Heart right ventricle (tissue), 16 donors: ENCODE data around the gene TSHR. TPM values are rescaled to one million over a fixed set of nuclear protein-coding genes. Genes with fewer than 3 reads are reported as not detected.

Experiments used
- ATAC-seq, 8 donors: fragments of 200-7000 bp; cut with Tn5 transposase; one replicate each; pipeline ENCODE4 v1.9.1; 2020; ENCODE audit warnings: mild to moderate bottlenecking in 8 of 8, moderate library complexity in 8 of 8, moderate number of reproducible peaks in 1 of 8
- DNase-seq, 2 donors: peaks; one replicate each; pipeline ENCODE4 v3.0.0-alpha.2; 2020
- H3K27ac ChIP-seq, 10 donors: fragments of 200-600 bp; sonication (generic) in 2 of 10; one replicate each; pipeline versions ENCODE4 v1.5.0 to v1.8.0; 2020 to 2022; ENCODE audit warnings: mild to moderate bottlenecking in 3 of 10
- H3K27me3 ChIP-seq, 7 donors: fragments of 200-600 bp; one replicate each; pipeline ENCODE4 v1.8.0; 2021 to 2022; ENCODE audit warnings: mild to moderate bottlenecking in 2 of 7
- H3K36me3 ChIP-seq, 9 donors: fragments of 200-600 bp; sonication (generic) in 1 of 9; one replicate each; pipeline versions ENCODE4 v1.5.0 to v1.8.0; 2020 to 2022; ENCODE audit warnings: mild to moderate bottlenecking in 2 of 9
- H3K4me1 ChIP-seq, 9 donors: fragments of 200-600 bp; sonication (generic) in 1 of 9; one replicate each; pipeline versions ENCODE4 v1.5.0 to v1.8.0; 2020 to 2022; ENCODE audit warnings: mild to moderate bottlenecking in 4 of 9
- H3K4me3 ChIP-seq, 10 donors: fragments of 200-600 bp; sonication (generic) in 2 of 10; one replicate each; pipeline versions ENCODE4 v1.5.0 to v1.8.0; 2020 to 2022; ENCODE audit warnings: mild to moderate bottlenecking in 7 of 10, moderate library complexity in 2 of 10
- H3K9me3 ChIP-seq, 11 donors: fragments of 200-600 bp in 10 of 11; sonication (generic) in 2 of 11; one replicate each; pipeline versions ENCODE4 v1.5.0 to v1.8.0; 2013 to 2022; ENCODE audit warnings: mild to moderate bottlenecking in 2 of 11, control low read depth in 1 of 11, moderate library complexity in 1 of 11
- CTCF ChIP-seq, 9 donors: fragments of 200-600 bp; sonication (generic) in 2 of 9; IDR thresholded peaks; one replicate each; pipeline versions ENCODE4 v1.5.0 to v1.8.0; 2021 to 2022; ENCODE audit warnings: antibody characterized with exemption in 9 of 9, mild to moderate bottlenecking in 5 of 9, moderate library complexity in 1 of 9
- WGBS, 2 donors: extraction: QIAGEN DNeasy Blood & Tissue Kit; methylation state at CpG; one replicate each; pipeline ENCODE4 v1.1.7; 2013; ENCODE audit warnings: inconsistent platforms in 1 of 2; 5-methylcytosine and 5-hydroxymethylcytosine counted together
- intact Hi-C, 10 donors: fragments of 100-400 bp; cut with DNase I; formaldehyde crosslinking; loops; one replicate each; pipeline versions ENCODE4 v1.11.1 to v1.14.2; 2022
- polyA plus RNA-seq, 2 donors: library from polyadenylated mRNA; stranded (reverse); fragments of 200-250 nt; gene quantifications; one replicate each; pipeline ENCODE4 v1.2.3, GENCODE V29; 2013
- total RNA-seq, 10 donors: library from RNA; stranded (reverse); fragmentation: NEBNext Ultra II Directional in 3 of 10; extraction: Animal tissue kit (Norgen Biotek cat#: 25700) in 3 of 10; gene quantifications; one replicate each; pipeline versions ENCODE4 v1.2.1 to v1.2.4, GENCODE V29; 2021 to 2023
- donor health status: Arrhythmogenic right ventricular cardiomyopathy.
- donor health status: ischemic (EF 13 %, LVEDD 7.1; RV severe dilation, severe dysfunction).
- donor health status: healthy with polysubstance abuse.
- donor health status: DM: no; HTN: yes; CAD: no.
- donor health status: DM: no; HTN: no; CAD: no.
- donor health status: ischemic (EF 25% LVEDD 6.9; RV normal size, moderate dysfunction).
- donor health status: ischemic (EF 25% LVEDD 5.7; RV mildly dilated, moderate dysfunction).
- donor health status: healthy.
- donor health status: DM: yes; HTN: yes; CAD: no.
- donor health status: Ischemic cardiomyopathy.
- donor health status: ischemic (EF 35%, LVEDD 5.7; RV mildly dilated, moderate dysfunction).
- donor health status: nonischemic (EF 11% LVEDD 7.7; RV severe dilation, severe dysfunction).
- donor health status: DM: yes; HTN: yes; CAD: no.
- donor health status: PGD.
- donor health status: ischemic (EF 29% LVEDD 5.4; RV normal size, mild dysfunction).
- donor health status: nonischemic (EF 23%, LVEDD 6.1; RV moderate dilation, normal function).

TSHR gene
- total and polyA plus RNA-seq, 12 donors: 0.04 TPM; not detected in 11

GRCh38 chr14:81095539-81095938 is 140.1 kb downstream of the TSHR start:
- TF ChIP-seq CTCF (IDR thresholded peaks at IDR 0.05): no peak
- Histone ChIP-seq H3K27me3 (no peaks in the 10 kb centered on the region), H3K36me3 (no peaks in the 10 kb centered on the region), H3K9me3 (peaks cover 0 to 3% (median 0%) of the 10 kb centered on the region in 11 donors), H3K4me3 (no peak overlapping the region), H3K4me1 (no peaks in the 10 kb centered on the region), H3K27ac (no peak overlapping the region)
- no peak for ATAC-seq
- 94 to 98% methylated on average over 2 of the region's 2 CpGs for WGBS, 2 donors
- no peak for DNase-seq
- intact Hi-C loops: no loop called here

GRCh38 chr14:81096656-81097055 is 141.2 kb downstream of the TSHR start:
- Histone ChIP-seq H3K4me1 (no peaks in the 10 kb centered on the region), H3K27me3 (no peaks in the 10 kb centered on the region), H3K9me3 (peaks cover 0 to 3% (median 0%) of the 10 kb centered on the region in 11 donors), H3K4me3 (no peak overlapping the region), H3K27ac (no peak overlapping the region), H3K36me3 (no peaks in the 10 kb centered on the region)
- WGBS, 2 donors: 67 to 69% methylated on average over 3 of the region's 3 CpGs
- no peak for ATAC-seq
- no peak for DNase-seq
- no peak for TF ChIP-seq CTCF (IDR thresholded peaks at IDR 0.05)
- intact Hi-C loops: no loop called here

- TF ChIP-seq CTCF (IDR thresholded peaks at IDR 0.05): no peak
- H3K4me3 ChIP-seq: no peak overlapping the region
- H3K4me1 ChIP-seq: no peaks in the 10 kb centered on the region
- 93% methylated on average over 3 of the region's 3 CpGs for WGBS, 2 donors
- intact Hi-C loops: no loop called here
- H3K36me3 ChIP-seq: no peaks in the 10 kb centered on the region
- ATAC-seq: no peak
- H3K9me3 ChIP-seq: peaks cover 0 to 3% (median 0%) of the 10 kb centered on the region in 11 donors
- no peak overlapping the region for H3K27ac ChIP-seq
- H3K27me3 ChIP-seq: no peaks in the 10 kb centered on the region
- no peak for DNase-seq
These were observed 146.8 kb downstream of the TSHR start for GRCh38 chr14:81102217-81102616.

- no peak for TF ChIP-seq CTCF (IDR thresholded peaks at IDR 0.05)
- no peak overlapping the region for H3K27ac ChIP-seq
- H3K4me1 ChIP-seq: no peaks in the 10 kb centered on the region
- H3K9me3 ChIP-seq: peaks cover 0 to 3% (median 0%) of the 10 kb centered on the region in 11 donors
- 79 to 86% methylated on average over 5 of the region's 5 CpGs for WGBS, 2 donors
- intact Hi-C loops: no loop called here
- no peaks in the 10 kb centered on the region for H3K36me3 ChIP-seq
- H3K4me3 ChIP-seq: no peak overlapping the region
- ATAC-seq (no peak), DNase-seq (no peak)
- no peaks in the 10 kb centered on the region for H3K27me3 ChIP-seq
These were observed 148.0 kb downstream of the TSHR start for GRCh38 chr14:81103443-81103842.
